Glutamatergic neuron (in vitro differentiated cells): ENCODE measurements around the gene TESMIN. TPM values are rescaled to one million over a fixed set of nuclear protein-coding genes. Genes with fewer than 3 reads are reported as not detected.
A peak's percentile ranks its signal among the peaks of the same experiment; 100 is the strongest.

Experiments used
- DNase-seq: peaks from one replicate; pipeline ENCODE4 v3.0.0; 2022
- H3K27ac Mint-ChIP-seq: one replicate; pipeline ENCODE4 v1.8.0; 2020; ENCODE audit warnings: mild to moderate bottlenecking, mixed read lengths, inconsistent platforms; ENCODE audit not compliant: unreplicated experiment
- H3K27me3 Mint-ChIP-seq: one replicate; pipeline ENCODE4 v1.8.0; 2020; ENCODE audit warnings: mild to moderate bottlenecking, moderate library complexity, mixed read lengths, inconsistent platforms; ENCODE audit not compliant: unreplicated experiment
- H3K36me3 Mint-ChIP-seq: one replicate; pipeline ENCODE4 v1.8.0; 2020; ENCODE audit warnings: mild to moderate bottlenecking, mixed read lengths, inconsistent platforms; ENCODE audit not compliant: unreplicated experiment
- H3K4me1 Mint-ChIP-seq: one replicate; pipeline ENCODE4 v1.8.0; 2020; ENCODE audit warnings: mild to moderate bottlenecking, low read depth, mixed read lengths, inconsistent platforms; ENCODE audit not compliant: unreplicated experiment
- H3K4me3 Mint-ChIP-seq: one replicate; pipeline ENCODE4 v1.8.0; 2020; ENCODE audit warnings: mild to moderate bottlenecking, mixed read lengths, inconsistent platforms; ENCODE audit not compliant: unreplicated experiment
- H3K9me3 Mint-ChIP-seq: one replicate; pipeline ENCODE4 v1.8.0; 2020; ENCODE audit warnings: mild to moderate bottlenecking, moderate library complexity, mixed read lengths, inconsistent platforms; ENCODE audit not compliant: unreplicated experiment
- total RNA-seq: library from RNA; stranded (reverse); fragmentation: NEBNext Ultra II Directional; extraction: Animal tissue kit (Norgen Biotek cat#: 25700); gene quantifications from one replicate; pipeline ENCODE4 v1.2.1, GENCODE V29; 2021; ENCODE audit not compliant: unreplicated experiment
- TF ChIP-seq, protein P1 (sequence below): fragments of 200-600 bp; sonication (generic); IDR thresholded peaks from one replicate; pipeline ENCODE4 v1.5.0; 2021; ENCODE audit not compliant: partially characterized antibody, unreplicated experiment

The TESMIN gene
- total RNA-seq, 1 donor from 2014 or later, result 3.8 TPM

DNA sequence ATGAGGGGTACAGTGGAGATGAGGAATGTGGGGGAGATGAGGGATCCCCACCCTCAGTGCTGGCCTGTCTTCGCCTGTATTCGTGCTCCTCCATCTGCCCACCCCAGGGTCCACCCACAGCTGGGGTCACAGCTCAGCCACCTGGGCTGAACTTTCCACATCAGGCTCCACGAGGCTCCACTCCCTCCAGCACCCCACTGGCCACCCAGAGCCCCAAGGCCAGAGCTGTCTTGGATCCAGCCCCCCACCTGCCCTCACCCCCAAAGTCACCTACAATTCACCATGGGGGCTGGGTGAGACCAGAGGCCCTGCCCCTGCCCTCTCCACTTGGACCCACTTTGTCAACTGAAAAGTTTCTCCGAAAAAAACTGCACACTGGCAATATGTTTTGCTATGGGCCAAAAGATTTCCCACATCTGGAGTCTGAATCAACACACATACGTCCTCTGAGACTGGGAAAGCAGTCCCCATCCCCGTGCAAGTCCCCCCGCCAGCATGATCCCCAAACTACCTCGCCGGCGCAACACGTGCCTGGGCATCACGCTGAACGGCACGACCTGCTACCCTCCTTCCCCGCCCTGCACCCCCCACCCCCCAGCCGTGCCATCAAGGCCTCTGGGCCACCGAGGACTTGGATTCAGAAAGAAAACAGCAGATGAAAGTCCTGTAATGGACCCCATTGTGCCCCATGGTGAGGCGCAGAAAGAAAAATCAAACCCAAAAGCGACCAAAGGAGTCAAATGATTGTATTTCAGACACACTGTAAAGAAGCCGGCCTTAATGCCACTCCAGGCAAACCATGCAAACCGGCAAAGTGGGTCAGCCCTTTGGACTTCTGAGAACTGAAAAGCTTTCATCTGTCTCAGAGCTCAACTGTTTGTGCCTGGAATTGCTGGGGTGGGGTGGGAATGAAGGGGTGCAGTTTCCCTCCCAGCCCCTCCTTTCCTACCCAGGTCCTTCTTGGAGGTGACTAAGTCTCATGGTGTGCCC, 83.5 kb downstream of the TESMIN start:
- TF ChIP-seq, protein P1, sequence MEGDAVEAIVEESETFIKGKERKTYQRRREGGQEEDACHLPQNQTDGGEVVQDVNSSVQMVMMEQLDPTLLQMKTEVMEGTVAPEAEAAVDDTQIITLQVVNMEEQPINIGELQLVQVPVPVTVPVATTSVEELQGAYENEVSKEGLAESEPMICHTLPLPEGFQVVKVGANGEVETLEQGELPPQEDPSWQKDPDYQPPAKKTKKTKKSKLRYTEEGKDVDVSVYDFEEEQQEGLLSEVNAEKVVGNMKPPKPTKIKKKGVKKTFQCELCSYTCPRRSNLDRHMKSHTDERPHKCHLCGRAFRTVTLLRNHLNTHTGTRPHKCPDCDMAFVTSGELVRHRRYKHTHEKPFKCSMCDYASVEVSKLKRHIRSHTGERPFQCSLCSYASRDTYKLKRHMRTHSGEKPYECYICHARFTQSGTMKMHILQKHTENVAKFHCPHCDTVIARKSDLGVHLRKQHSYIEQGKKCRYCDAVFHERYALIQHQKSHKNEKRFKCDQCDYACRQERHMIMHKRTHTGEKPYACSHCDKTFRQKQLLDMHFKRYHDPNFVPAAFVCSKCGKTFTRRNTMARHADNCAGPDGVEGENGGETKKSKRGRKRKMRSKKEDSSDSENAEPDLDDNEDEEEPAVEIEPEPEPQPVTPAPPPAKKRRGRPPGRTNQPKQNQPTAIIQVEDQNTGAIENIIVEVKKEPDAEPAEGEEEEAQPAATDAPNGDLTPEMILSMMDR, result no peak
- H3K4me3 Mint-ChIP-seq, result no peak overlapping the region

DNA sequence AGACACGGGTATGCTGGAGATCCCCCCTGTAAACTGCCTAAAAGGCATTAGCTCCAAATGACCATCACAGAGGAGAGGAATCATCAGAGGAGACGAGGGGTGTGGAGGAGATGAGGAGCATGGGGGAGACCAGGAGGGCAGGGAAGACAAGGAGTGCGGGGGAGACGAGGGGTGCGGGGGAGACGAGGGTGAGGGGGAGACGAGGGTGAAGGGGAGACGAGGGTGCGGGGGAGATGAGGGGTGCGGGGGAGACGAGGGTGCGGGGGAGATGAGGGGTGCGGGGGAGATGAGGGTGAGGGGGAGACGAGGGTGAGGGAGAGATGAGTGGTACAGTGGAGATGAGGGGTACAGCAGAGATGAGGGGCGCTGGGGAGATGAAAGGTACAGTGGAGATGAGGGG, 84.5 kb downstream of the TESMIN start:
- Mint-ChIP-seq H3K4me1 (peaks cover 2% of the 10 kb centered on the region), H3K27ac (no peak overlapping the region), H3K4me3 (no peak overlapping the region), H3K9me3 (peaks cover 3% of the 10 kb centered on the region), H3K36me3 (peaks cover 6% of the 10 kb centered on the region), H3K27me3 (peaks cover 8% of the 10 kb centered on the region)
- TF ChIP-seq, protein P1, result no peak
- DNase-seq, result no peak

More for the DNA sequence above, 83.5 kb downstream of the TESMIN start:
- peak; percentile 10 for DNase-seq
- H3K4me1 Mint-ChIP-seq, result peaks cover 1% of the 10 kb centered on the region
- H3K36me3 Mint-ChIP-seq, result no peaks in the 10 kb centered on the region
- H3K27ac Mint-ChIP-seq, result no peak overlapping the region
- H3K9me3 Mint-ChIP-seq, result peaks cover 3% of the 10 kb centered on the region
- H3K27me3 Mint-ChIP-seq, result peaks cover 8% of the 10 kb centered on the region

DNA sequence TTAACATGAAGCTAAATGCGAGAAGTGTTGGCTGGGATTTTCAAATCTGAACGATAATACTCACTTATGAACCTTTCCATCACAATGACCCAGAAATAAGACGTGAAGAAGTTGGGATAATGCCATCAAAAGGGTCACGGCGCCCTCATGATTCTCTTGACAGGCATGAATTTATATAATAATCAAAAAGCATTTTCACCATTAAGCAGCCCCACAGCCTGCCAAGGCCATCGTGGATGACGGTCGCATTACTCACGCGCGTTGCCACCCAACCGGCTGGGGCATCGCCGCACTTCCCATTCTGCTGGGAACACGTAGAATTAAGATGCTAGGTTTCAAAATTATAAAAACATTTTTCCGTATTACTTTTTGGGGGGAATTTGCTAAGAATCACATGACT, 85.9 kb downstream of the TESMIN start:
- Mint-ChIP-seq H3K4me1 (peaks cover 2% of the 10 kb centered on the region), H3K27ac (no peak overlapping the region), H3K36me3 (peaks cover 6% of the 10 kb centered on the region), H3K4me3 (no peak overlapping the region), H3K27me3 (peaks cover 11% of the 10 kb centered on the region), H3K9me3 (peaks cover under 1% of the 10 kb centered on the region)
- no peak for DNase-seq
- TF ChIP-seq, protein P1, result no peak

DNA sequence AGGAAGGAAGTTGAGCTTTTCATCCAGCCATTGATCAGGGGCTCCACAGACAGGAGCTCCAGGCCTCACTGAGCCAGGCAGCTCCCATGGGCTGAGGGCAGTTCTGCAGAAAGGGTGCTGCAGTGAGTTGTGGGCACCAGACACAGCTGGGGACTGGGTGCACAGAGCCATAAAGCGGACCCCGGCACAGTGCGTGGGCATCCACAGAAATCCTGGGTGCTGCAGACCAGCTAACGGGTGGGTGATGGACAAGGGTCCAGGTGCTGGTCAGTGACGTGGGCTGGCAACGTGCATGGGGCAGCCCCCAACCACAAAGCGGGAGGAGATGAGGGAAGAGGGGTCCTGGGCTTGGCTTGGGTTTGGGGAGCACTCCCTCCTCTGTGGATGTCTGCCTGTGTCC, 86.4 kb downstream of the TESMIN start:
- no peak overlapping the region for H3K27ac Mint-ChIP-seq
- DNase-seq, result no peak
- peaks cover 2% of the 10 kb centered on the region for H3K9me3 Mint-ChIP-seq
- H3K4me3 Mint-ChIP-seq, result no peak overlapping the region
- peaks cover 11% of the 10 kb centered on the region for H3K27me3 Mint-ChIP-seq
- H3K36me3 Mint-ChIP-seq, result peaks cover 6% of the 10 kb centered on the region
- H3K4me1 Mint-ChIP-seq, result peaks cover 2% of the 10 kb centered on the region
- TF ChIP-seq, protein P1, result no peak

DNA sequence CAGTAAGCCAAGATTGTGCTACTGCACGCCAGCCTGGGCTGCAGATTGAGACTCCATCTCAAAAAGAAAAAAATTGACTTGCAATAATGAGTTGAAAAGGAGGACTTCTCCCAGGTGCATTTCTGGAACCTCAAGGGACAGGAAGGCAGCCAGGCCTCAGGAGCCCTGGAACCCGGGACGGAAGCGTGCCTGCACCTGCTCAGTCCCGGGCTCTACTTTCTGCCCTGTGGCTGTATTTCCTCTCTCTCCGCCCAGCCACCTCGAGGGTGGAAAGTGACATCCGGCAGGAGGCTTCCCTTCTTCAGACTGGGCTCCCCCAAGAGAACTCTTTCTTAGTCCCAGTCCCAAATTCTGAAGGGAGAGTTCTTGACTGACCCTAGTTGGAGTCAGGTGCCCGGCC, 87.2 kb downstream of the TESMIN start:
- TF ChIP-seq, protein P1, result no peak
- H3K27me3 Mint-ChIP-seq, result peaks cover 11% of the 10 kb centered on the region
- peaks cover 6% of the 10 kb centered on the region for H3K36me3 Mint-ChIP-seq
- no peak overlapping the region for H3K27ac Mint-ChIP-seq
- no peak for DNase-seq
- H3K4me3 Mint-ChIP-seq, result no peak overlapping the region
- peaks cover 3% of the 10 kb centered on the region for H3K4me1 Mint-ChIP-seq
- H3K9me3 Mint-ChIP-seq, result peaks cover 2% of the 10 kb centered on the region
